HG02885 (cell line): ENCODE results near the gene MAP1LC3A.
A peak's percentile ranks its signal among the peaks of the same experiment; 100 is the strongest.
"Not testable (repeated sequence)": the region's sequence is repeated elsewhere in the genome, so short reads cannot be mapped to it uniquely, and the experiment has no call there.

Source experiments
- ATAC-seq: cut with Tn5 transposase; IDR thresholded peaks from one replicate; pipeline ENCODE4 v1.9.1; 2021; ENCODE audit warnings: mild to moderate bottlenecking; ENCODE audit not compliant: unreplicated experiment, poor library complexity

MAP1LC3A gene

GRCh38 chr20:34558320-34559218, at the start of gene MAP1LC3A:
Gene MAP1LC3A (plus strand): TSS chr20:34558718. CDS start chr20:34558869, 151 bp downstream.
- ATAC-seq: peak; percentile 87

GRCh38 chr20:34510575-34510974, 47.9 kb upstream of the MAP1LC3A start:
- no peak for ATAC-seq

- ATAC-seq: no peak
Observed at GRCh38 chr20:34511891-34512265, 46.6 kb upstream of the MAP1LC3A start.

- ATAC-seq: no peak
Observed at GRCh38 chr20:34512266-34512954, 46.1 kb upstream of the MAP1LC3A start.

DNA sequence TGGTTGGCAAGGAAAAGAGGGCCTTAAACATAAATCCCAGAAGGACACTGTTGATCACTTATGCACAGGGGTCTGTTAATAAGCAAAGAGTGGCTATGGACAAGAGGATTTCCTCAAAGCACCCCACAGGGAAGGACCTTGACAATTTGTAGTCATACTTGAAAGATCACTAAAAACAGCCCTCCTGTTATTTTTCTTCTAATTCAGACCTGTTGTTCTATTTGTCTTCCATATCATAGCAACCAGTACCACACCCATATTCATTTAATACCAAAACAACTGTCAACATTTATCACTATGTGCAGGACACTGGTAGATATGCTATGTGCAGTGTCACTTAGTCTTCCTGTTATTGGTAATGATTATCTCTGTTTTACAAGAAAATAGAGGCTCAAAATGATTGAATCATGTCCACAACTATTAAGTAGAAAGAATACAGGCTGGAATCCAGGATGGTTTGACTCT, 45.5 kb upstream of the MAP1LC3A start:
- ATAC-seq: no peak

DNA sequence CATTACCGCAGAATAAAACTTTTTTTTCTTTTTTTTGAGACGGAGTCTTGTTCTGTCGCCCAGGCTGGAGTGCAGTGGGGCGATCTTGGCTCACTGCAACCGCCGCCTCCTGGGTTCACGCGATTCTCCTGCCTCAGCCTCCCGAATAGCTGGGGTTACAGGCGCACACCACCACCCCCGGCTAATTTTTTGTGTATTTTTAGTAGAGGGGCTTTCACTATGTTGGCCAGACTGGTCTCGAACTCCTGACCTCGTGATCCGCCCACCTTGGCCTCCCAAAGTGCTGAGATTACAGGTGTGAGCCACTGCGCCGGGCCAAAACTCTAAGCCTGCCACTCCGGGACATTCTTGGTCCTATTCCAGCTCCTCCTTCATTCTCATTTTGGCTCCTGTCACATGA, 44.5 kb upstream of the MAP1LC3A start:
- ATAC-seq: not testable (repeated sequence)

GRCh38 chr20:34514897-34515483, 43.5 kb upstream of the MAP1LC3A start:
- no peak for ATAC-seq

DNA sequence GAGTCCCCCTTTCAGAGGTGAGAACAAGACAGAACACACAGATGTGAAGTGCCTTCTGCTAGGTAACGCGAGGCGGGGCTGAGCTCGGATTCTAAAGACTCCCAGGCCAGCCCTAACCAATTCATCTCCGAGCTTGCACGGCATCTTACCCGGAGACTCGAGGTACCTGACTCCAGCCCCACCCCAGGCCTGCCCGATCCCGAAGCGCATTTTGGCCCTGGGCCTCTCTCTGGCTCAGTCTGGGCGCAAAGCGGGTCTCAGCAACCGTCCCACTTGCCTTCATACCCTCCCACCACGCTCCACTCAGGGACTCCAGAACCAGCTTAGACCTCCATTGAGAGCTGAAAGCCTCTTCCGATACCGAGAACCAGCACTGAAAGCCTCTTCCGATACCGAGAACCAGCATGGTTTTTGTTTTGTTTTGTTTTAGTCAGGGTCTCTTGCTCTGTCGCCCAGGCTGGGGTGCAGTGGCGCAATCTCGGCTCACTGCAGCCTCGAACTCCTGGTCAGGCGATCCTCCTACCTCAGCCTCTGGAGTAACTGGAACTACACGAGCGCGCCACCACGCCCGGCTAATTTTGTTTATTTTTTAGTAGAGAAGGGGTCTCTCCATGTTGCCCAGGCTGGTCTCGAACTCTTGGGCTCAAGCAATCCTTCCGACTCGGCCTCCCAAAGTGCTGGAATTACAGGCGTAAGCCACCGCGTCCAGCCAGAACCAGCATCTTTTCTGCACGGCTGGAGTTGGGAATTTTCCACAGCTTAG, 42.9 kb upstream of the MAP1LC3A start:
- ATAC-seq: peak; percentile 42

DNA sequence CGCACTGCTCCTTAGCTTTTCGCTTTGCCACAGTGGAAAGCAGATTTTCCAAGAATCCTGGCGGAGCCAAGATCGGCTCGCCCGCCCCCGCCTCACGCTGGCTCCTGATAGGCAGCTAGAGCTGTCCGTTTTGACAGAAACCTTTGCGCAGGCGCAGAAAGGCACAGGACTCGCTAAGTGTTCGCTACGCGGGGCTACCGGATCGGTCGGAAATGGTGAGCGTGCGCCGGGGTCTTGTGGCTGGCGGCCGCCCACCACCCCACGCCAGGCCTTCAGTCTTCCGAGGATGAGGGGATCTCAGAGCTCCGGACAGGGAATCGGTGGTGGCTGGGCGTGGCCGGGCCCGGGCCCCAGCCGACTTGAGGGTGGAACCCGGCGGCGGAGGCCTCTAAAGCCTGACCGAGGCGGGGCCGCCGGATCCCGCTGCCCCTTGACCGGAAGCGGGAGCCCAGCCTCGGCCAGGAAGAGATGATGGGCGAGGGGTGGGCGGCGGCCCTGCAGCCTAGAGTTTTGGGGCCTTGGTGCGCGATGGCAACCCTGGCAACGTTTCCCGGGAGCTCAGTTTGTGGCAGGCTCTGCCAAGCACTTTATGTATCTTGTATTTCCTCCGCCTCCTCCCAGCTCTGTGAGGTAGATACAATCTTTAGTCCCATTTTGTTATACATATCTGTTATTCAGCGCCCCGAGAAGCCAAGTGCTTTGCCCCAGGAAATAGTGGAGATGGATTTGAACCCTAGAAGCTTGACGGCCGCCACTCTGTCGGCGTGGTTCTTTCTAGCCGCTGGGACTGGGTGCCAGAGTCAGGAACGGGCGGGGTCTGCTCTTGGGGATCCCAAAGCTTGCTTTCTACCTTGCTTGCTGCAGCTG, 42.0 kb upstream of the MAP1LC3A start, which contains the start of gene DYNLRB1:
DYNLRB1 (plus strand) TSS at position 176 of the 867 bp plus-strand sequence; CDS start at position 213, 37 bp downstream.
- peak; percentile 76 for ATAC-seq

DNA sequence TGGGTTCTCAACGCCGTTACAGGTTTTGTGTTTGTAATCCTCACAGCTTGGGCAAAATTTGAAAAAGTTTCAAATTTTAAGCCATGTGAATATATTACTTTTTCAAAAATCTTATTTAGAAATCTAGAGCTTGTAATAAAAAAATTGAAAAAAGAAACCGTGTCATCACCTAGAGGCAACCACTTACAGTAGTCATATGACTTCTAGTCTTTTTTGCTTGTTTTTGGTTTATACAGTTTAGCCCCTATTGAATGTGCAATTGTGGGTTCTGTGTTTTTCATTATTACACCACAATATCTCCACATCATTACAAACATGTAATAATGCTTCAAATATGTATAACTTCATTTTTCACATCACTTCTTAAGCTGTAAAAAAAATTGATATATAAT, 41.4 kb upstream of the MAP1LC3A start:
- no peak for ATAC-seq

DNA sequence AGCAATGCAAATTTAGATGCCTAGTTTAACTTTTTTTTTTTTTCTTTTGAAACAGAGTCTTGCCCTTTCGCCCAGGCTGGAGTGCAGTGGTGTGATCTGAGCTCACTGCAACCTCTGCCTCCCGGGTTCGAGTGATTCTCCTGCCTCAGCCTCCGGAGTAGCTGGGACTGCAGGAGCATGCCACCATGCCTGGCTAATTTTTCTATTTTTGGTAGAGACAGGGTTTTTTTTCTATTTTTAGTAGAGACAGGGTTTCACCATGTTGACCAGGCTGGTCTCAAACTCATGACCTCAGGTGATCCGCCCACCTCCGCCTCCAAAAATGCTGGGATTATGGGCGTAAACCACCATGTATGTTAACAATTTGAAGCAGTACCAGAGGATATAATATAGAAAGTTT, 39.7 kb upstream of the MAP1LC3A start:
- ATAC-seq: not testable (repeated sequence)

GRCh38 chr20:34519841-34520240, 38.7 kb upstream of the MAP1LC3A start:
- ATAC-seq: not testable (repeated sequence)

DNA sequence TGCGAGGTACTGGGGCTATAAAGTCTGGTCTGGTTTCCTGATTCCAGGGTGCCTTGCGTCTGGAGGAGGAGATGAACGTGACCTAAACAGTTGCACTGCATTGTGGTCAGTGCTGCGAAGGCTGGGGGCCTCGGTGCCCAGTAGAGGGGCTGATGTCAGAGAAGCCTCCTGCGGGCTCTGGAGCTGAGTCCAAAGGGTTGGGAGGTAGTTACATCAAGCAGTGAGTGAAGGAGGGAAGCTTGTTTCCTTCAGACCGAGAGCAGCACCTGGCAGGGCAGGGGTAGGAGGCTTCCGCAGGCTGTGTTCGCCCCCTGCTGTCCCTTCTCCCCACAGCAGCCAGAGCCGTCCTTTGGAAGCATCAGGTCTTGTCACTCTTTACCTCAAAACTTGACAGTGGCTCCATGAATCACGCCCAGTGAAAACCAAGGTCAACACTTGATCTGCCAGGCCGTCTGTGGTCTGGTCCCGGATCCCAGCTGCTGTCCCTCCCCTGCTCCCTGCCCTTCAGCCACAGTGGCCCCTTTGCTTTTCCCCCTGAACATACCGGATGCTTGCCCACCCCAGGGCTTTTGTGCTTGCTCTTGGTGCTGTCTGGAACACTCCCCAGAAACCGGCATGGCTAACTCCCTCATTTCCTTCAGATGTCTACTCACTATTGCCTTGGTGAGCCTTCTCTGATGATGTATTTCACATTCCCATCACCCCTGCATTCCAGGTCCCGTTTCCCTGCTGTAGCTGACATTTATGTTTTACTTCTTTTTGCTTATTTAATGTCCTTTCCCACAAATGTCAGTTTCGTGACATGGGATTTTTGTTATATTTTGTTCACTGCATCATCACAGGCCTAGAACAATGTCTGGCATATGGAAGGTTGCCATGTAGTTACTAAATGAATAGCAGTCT, 35.3 kb upstream of the MAP1LC3A start:
- no peak for ATAC-seq

GRCh38 chr20:34524426-34524825, 34.1 kb upstream of the MAP1LC3A start:
- no peak for ATAC-seq

GRCh38 chr20:34525342-34525708, 33.2 kb upstream of the MAP1LC3A start:
- no peak for ATAC-seq

- ATAC-seq: no peak
Observed at GRCh38 chr20:34525709-34526416, 32.7 kb upstream of the MAP1LC3A start.

- no peak for ATAC-seq
Observed at GRCh38 chr20:34526466-34526865, 32.1 kb upstream of the MAP1LC3A start.

- no peak for ATAC-seq
Observed at GRCh38 chr20:34527016-34527415, 31.5 kb upstream of the MAP1LC3A start.
